ENCODE measurements around the gene RTRAF.

RTRAF gene

GRCh38 chr14:52021957-52022600, 32.7 kb downstream of the RTRAF start:
- DNase-seq, result no peak

GRCh38 chr14:52023518-52023917, 34.2 kb downstream of the RTRAF start:
- no peak for DNase-seq

GRCh38 chr14:52025310-52025709, 36.0 kb downstream of the RTRAF start:
- no peak for DNase-seq

- no peak for DNase-seq
Observed at GRCh38 chr14:52026017-52026660, 36.8 kb downstream of the RTRAF start.

GRCh38 chr14:52026901-52027300, 37.6 kb downstream of the RTRAF start:
- no peak for DNase-seq

- no peak for DNase-seq
Observed at GRCh38 chr14:52029881-52030280, 40.5 kb downstream of the RTRAF start.

GRCh38 chr14:52031781-52032180, 42.4 kb downstream of the RTRAF start:
- no peak for DNase-seq

GRCh38 chr14:52032204-52032801, 43.0 kb downstream of the RTRAF start:
- DNase-seq, result no peak

GRCh38 chr14:52033101-52033642, 43.8 kb downstream of the RTRAF start:
- DNase-seq, result no peak

- no peak for DNase-seq
Observed at GRCh38 chr14:52039124-52039815, 49.9 kb downstream of the RTRAF start.

- DNase-seq, result no peak
Observed at GRCh38 chr14:52040598-52040997, 51.3 kb downstream of the RTRAF start.

GRCh38 chr14:52042371-52043289, 53.3 kb downstream of the RTRAF start:
- DNase-seq, result no peak

- peak; percentile 43 for DNase-seq
Observed at GRCh38 chr14:52043690-52044089, 54.3 kb downstream of the RTRAF start.

- DNase-seq, result peak; percentile 24
Observed at GRCh38 chr14:52044791-52045522, 55.6 kb downstream of the RTRAF start.

GRCh38 chr14:52046376-52046917, 57.1 kb downstream of the RTRAF start:
- no peak for DNase-seq

GRCh38 chr14:52048116-52048515, 58.8 kb downstream of the RTRAF start:
- no peak for DNase-seq

GRCh38 chr14:52048641-52049204, 59.4 kb downstream of the RTRAF start:
- DNase-seq, result no peak

GRCh38 chr14:52049271-52049670, 59.9 kb downstream of the RTRAF start:
- no peak for DNase-seq

GRCh38 chr14:52049721-52050588, 60.6 kb downstream of the RTRAF start:
- no peak for DNase-seq

GRCh38 chr14:52051251-52051650, 61.9 kb downstream of the RTRAF start:
- no peak for DNase-seq

Measured in stimulated activated CD4-positive, alpha-beta T cell treated with anti-CD3 and anti-CD28 coated beads, Interleukin-4, amount 100 ng/mL, for 24 hours (primary cell).